Measurements from ENCODE around the gene CREB5. TPM values are rescaled to one million over a fixed set of nuclear protein-coding genes. Genes with fewer than 3 reads are reported as not detected.
"Not testable (repeated sequence)": the region's sequence is repeated elsewhere in the genome, so short reads cannot be mapped to it uniquely, and the experiment has no call there.

The CREB5 gene
- total RNA-seq, 1 donor from 2014 or later, result 0.80 TPM

DNA sequence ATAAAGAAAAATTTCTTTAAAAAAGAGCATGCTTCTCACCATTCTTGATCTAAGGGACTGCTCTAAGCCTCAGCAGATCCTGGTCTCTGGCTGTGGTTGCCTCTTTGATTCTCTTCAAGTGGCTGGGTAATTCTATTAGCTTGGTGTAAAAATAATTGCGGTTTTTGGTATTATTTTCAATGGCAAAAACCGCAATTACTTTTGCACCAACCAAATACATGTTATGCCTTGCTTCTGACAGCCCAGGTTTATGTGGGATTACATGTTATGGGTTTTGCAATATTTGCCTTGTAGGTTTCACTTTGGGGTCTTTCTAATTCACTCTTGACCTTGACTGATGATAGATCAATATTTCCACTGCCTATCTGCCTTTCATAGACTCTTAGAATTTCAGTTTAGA is 20.0 kb upstream of the CREB5 start:
- CTCF ChIA-PET, result interaction anchor here (1.0 to 1.6 kb wide), 2 partner anchors 234 to 462 kb away, joined by 4 to 5 read pairs; no protein-coding TSS in a partner anchor
- DNase-seq, result no peak
- POLR2A ChIA-PET, result no interaction called here
- no peaks in the 10 kb centered on the region for H3K36me3 Mint-ChIP-seq (ENCODE audit: low read depth)
- H3K4me1 Mint-ChIP-seq, result peaks cover 3% of the 10 kb centered on the region
- ATAC-seq (ENCODE audit: low read depth), result no peak
- H3K27me3 Mint-ChIP-seq, result peaks cover 26% of the 10 kb centered on the region
- H3K27ac Mint-ChIP-seq, result no peak overlapping the region
- TF ChIP-seq, protein P1, sequence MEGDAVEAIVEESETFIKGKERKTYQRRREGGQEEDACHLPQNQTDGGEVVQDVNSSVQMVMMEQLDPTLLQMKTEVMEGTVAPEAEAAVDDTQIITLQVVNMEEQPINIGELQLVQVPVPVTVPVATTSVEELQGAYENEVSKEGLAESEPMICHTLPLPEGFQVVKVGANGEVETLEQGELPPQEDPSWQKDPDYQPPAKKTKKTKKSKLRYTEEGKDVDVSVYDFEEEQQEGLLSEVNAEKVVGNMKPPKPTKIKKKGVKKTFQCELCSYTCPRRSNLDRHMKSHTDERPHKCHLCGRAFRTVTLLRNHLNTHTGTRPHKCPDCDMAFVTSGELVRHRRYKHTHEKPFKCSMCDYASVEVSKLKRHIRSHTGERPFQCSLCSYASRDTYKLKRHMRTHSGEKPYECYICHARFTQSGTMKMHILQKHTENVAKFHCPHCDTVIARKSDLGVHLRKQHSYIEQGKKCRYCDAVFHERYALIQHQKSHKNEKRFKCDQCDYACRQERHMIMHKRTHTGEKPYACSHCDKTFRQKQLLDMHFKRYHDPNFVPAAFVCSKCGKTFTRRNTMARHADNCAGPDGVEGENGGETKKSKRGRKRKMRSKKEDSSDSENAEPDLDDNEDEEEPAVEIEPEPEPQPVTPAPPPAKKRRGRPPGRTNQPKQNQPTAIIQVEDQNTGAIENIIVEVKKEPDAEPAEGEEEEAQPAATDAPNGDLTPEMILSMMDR (IDR thresholded peaks at IDR 0.05), result no peak
- no peak overlapping the region for H3K4me3 Mint-ChIP-seq
- no peaks in the 10 kb centered on the region for H3K9me3 Mint-ChIP-seq
- intact Hi-C loops (cut with micrococcal nuclease), result no loop called here

DNA sequence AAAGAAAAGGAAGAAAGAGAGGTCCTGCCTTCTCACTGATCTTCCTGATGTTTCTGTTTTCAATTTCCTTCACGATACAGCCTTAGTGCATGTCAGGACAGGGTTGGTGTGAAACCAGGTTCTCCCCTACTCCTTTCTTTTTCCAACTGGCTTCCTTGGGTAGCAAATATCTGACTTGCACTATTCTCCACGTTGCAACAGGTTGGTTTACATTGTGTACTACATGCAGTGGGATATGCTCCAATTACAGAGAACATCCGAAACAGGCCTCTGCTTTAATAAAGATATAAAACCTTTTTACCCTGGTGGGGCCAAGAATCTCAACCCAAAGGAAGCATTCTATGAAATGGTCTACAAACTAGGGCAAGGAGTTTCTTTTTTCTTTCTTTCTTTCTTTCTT is 16.9 kb upstream of the CREB5 start:
- Mint-ChIP-seq H3K27me3 (peaks cover 23% of the 10 kb centered on the region), H3K4me3 (no peak overlapping the region), H3K27ac (no peak overlapping the region), H3K9me3 (no peaks in the 10 kb centered on the region), H3K4me1 (no peaks in the 10 kb centered on the region), H3K36me3 (ENCODE audit: low read depth) (no peaks in the 10 kb centered on the region)
- intact Hi-C loops (cut with micrococcal nuclease), result no loop called here
- DNase-seq (no peak), ATAC-seq (ENCODE audit: low read depth) (no peak)
- TF ChIP-seq, protein P1 (IDR thresholded peaks at IDR 0.05), result no peak
- POLR2A ChIA-PET, result no interaction called here
- CTCF ChIA-PET, result no interaction called here

DNA sequence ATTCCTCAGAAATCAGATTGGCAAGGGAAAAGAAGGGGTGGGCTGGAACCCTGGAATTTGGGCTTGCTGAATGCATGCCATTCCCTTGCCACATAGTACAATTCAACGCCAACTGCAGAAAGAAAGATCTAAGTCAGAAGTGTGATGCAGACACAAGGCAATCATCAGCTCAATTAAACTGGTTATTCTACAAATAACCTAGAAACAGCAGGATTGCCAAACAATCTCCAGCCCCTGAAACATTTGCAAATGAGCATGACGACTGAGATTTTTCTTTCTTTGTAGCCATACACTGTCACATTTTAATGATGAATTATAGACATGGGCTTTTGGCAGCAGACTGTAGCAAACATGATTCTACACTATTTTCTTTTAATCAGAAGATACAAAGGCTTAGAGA is 16.5 kb upstream of the CREB5 start:
- DNase-seq, result no peak
- intact Hi-C loops (cut with micrococcal nuclease), result no loop called here
- no peak overlapping the region for H3K27ac Mint-ChIP-seq
- ChIA-PET CTCF (no interaction called here), POLR2A (no interaction called here)
- no peak overlapping the region for H3K4me3 Mint-ChIP-seq
- ATAC-seq (ENCODE audit: low read depth), result no peak
- H3K4me1 Mint-ChIP-seq, result no peaks in the 10 kb centered on the region
- H3K9me3 Mint-ChIP-seq, result no peaks in the 10 kb centered on the region
- no peaks in the 10 kb centered on the region for H3K36me3 Mint-ChIP-seq (ENCODE audit: low read depth)
- TF ChIP-seq, protein P1 (IDR thresholded peaks at IDR 0.05), result no peak
- peaks cover 21% of the 10 kb centered on the region for H3K27me3 Mint-ChIP-seq

DNA sequence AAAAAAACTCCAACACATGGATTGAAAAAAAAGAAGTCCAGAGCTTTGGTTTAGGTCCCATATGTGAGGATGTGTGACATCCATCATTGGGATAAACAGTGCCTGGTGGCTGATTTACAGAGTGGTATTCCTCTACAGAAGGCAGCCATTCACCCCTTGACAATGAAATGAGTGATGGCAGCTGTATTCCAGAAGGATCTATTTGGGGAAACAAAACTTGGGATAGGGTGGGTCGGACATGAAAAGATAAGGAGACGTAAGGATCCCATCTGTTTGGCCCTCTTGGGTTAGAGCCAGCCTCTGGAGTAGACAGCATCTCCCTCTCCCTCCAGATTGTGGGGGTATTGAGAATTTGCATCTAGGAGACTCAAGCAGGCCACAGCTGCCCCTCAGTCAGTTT is 15.2 kb upstream of the CREB5 start:
- DNase-seq, result no peak
- no peaks in the 10 kb centered on the region for H3K9me3 Mint-ChIP-seq
- TF ChIP-seq, protein P1 (IDR thresholded peaks at IDR 0.05), result no peak
- no peaks in the 10 kb centered on the region for H3K4me1 Mint-ChIP-seq
- CTCF ChIA-PET, result no interaction called here
- intact Hi-C loops (cut with micrococcal nuclease), result no loop called here
- H3K27ac Mint-ChIP-seq, result no peak overlapping the region
- POLR2A ChIA-PET, result no interaction called here
- no peak overlapping the region for H3K4me3 Mint-ChIP-seq
- H3K36me3 Mint-ChIP-seq (ENCODE audit: low read depth), result no peaks in the 10 kb centered on the region
- peaks cover 16% of the 10 kb centered on the region for H3K27me3 Mint-ChIP-seq
- ATAC-seq (ENCODE audit: low read depth), result no peak

DNA sequence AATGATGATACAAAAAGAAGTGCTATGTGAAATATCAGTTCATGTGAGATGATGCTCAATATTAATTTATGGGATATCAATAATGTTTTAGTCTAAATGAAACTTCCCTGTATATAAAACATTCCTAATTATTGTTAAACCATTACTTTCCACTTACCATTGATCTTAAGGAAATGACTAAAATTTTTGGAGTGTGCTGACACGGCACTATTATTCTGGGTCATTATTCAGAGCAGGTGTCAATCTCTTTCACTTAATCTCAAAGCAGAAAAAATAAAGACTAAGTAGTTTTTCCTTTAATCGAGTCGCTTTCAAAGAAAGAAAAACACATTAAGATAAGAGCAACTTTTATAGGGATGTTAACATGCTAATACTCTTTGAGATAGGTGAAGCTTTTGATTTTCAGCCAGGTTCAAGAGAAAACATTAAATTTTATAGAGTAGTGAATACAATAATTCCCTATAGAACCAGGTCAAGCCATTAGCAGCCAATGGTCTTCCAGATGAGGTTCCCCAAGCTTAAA is 11.4 kb upstream of the CREB5 start:
- POLR2A ChIA-PET, result no interaction called here
- CTCF ChIA-PET, result no interaction called here
- Mint-ChIP-seq H3K27me3 (peaks cover 7% of the 10 kb centered on the region), H3K36me3 (ENCODE audit: low read depth) (no peaks in the 10 kb centered on the region), H3K4me3 (no peak overlapping the region), H3K9me3 (no peaks in the 10 kb centered on the region), H3K27ac (no peak overlapping the region), H3K4me1 (no peaks in the 10 kb centered on the region)
- DNase-seq (no peak), ATAC-seq (ENCODE audit: low read depth) (no peak)
- intact Hi-C loops (cut with micrococcal nuclease), result no loop called here
- TF ChIP-seq, protein P1 (IDR thresholded peaks at IDR 0.05), result no peak

DNA sequence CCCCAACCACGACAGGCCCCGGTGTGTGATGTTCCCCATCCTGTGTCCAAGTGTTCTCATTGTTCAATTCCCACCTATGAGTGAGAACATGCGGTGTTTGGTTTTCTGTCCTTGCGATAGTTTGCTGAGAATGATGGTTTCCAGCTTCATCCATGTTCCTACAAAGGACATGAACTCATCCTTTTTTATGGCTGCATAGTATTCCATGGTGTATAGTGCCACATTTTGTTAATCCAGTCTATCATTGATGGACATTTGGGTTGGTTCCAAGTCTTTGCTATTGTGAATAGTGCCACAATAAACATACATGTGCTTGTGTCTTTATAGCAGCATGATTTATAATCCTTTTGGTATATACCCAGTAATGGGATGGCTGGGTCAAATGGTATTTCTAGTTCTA is 10.8 kb upstream of the CREB5 start:
- H3K4me1 Mint-ChIP-seq; H3K4me3 Mint-ChIP-seq; H3K27ac Mint-ChIP-seq; H3K9me3 Mint-ChIP-seq; ATAC-seq (ENCODE audit: low read depth); POLR2A ChIA-PET; CTCF ChIA-PET; DNase-seq; H3K27me3 Mint-ChIP-seq; intact Hi-C loops (cut with micrococcal nuclease); H3K36me3 Mint-ChIP-seq (ENCODE audit: low read depth): not testable (repeated sequence)
